22Rv1 (cell line): ENCODE measurements around the gene MYF6.

Source experiments
- ZFX ChIP-seq: fragments of 450-650 bp; IDR thresholded peaks from 2 replicates; pipeline ENCODE4 v1.6.1; 2017; ENCODE audit warnings: antibody characterized with exemption, borderline replicate concordance
- TF ChIP-seq, protein P1 (sequence below): fragments of 450-650 bp; IDR thresholded peaks from 2 replicates; pipeline ENCODE4 v1.5.1; 2017; ENCODE audit warnings: mild to moderate bottlenecking

DNA sequence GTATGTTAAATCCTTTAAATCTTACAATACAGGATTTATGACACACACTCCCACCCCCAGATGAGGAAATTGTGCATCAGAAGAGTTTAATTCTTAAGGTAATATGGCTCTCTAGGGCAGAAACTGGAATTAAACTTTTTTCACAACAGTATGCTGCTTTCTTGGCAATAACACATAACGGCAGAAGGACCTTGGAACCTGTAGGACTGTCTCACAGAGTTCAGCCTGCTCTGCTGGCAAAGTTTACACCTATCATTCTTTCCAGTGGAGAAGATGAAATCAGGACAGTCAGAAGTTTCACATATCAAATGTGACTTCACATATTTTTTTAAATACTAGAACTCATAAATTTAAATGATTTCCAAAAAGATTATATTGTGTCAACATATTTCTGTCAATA lies 30.6 kb upstream of the MYF6 start:
- TF ChIP-seq, protein P1, sequence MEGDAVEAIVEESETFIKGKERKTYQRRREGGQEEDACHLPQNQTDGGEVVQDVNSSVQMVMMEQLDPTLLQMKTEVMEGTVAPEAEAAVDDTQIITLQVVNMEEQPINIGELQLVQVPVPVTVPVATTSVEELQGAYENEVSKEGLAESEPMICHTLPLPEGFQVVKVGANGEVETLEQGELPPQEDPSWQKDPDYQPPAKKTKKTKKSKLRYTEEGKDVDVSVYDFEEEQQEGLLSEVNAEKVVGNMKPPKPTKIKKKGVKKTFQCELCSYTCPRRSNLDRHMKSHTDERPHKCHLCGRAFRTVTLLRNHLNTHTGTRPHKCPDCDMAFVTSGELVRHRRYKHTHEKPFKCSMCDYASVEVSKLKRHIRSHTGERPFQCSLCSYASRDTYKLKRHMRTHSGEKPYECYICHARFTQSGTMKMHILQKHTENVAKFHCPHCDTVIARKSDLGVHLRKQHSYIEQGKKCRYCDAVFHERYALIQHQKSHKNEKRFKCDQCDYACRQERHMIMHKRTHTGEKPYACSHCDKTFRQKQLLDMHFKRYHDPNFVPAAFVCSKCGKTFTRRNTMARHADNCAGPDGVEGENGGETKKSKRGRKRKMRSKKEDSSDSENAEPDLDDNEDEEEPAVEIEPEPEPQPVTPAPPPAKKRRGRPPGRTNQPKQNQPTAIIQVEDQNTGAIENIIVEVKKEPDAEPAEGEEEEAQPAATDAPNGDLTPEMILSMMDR = no peak
- TF ChIP-seq ZFX = no peak
